HG03280 (cell line): ENCODE measurements around the gene NPY4R2.
"Not testable (repeated sequence)": the region's sequence is repeated elsewhere in the genome, so short reads cannot be mapped to it uniquely, and the experiment has no call there.

Experiments
- ATAC-seq: cut with Tn5 transposase; IDR thresholded peaks from one replicate; pipeline ENCODE4 v1.9.1; 2021; ENCODE audit warnings: mild to moderate bottlenecking, moderate library complexity; ENCODE audit not compliant: unreplicated experiment

Gene NPY4R2

GRCh38 chr10:47928225-47928624 is 9.8 kb downstream of the NPY4R2 start:
- not testable (repeated sequence) for ATAC-seq

- not testable (repeated sequence) for ATAC-seq
Observed at GRCh38 chr10:47932824-47933223, 14.4 kb downstream of the NPY4R2 start.

DNA sequence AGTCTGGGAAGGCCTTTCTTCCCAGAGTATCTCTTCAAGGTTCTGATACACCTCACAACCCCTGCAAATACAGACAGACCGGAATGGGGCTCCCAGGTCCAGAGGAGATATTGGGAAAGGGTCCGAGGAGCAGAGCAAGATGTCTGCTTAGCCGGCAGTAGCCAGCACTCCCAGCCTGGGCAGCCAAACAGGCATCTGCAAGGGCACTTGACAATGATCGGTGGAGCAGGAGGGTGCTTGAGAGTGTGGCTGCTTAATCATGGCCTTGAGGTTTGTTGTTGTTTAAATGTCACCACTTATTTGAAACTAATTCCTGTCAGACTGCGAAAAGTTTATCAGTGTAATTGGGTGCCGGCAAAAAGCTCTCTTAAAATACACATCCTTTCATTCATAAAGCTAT is 15.0 kb downstream of the NPY4R2 start:
- not testable (repeated sequence) for ATAC-seq

- ATAC-seq: not testable (repeated sequence)
Observed at GRCh38 chr10:47936772-47937228, 18.3 kb downstream of the NPY4R2 start.

DNA sequence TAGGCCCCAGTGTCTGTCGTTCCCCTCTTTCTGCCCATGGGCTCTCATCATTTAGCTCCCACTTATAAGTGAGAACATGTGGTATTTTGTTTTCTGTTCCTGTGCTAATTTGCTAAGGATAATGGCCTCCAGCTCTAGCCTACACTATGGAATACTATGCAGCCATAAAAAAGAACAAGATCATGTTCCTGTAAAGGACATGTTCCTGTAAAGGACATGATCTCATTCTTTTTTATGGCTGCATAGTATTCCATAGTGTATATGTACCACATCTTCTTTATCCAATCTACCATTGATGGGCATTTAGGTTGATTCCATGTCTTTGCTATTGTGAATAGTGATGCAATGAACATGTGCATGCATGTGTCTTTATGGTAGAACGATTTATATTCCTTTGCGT is 19.2 kb downstream of the NPY4R2 start:
- ATAC-seq: not testable (repeated sequence)

DNA sequence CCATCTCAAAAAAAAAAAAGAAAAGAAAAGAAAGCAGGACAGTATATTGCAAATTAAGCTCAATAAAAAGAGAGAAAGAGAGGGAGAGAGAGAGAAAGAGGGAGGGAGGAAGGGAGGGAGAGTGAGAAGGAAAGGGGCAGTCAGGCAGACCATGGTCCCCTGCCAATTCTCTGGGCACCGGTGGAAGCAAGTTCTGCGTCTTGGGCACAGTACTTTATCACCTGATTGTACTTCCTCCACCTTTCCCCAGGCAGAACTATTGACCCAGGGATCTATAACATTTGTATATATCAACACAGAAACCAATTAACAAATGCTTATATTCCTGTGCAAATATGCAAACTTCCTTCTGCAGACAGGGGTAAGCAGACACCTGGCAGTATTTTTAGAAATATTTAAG is 22.4 kb downstream of the NPY4R2 start:
- ATAC-seq: not testable (repeated sequence)

- ATAC-seq: not testable (repeated sequence)
Observed at GRCh38 chr10:47941379-47941778, 22.9 kb downstream of the NPY4R2 start.

GRCh38 chr10:47942351-47943019 is 24.0 kb downstream of the NPY4R2 start:
- not testable (repeated sequence) for ATAC-seq

- ATAC-seq: not testable (repeated sequence)
Observed at GRCh38 chr10:47943328-47943727, 24.9 kb downstream of the NPY4R2 start.

GRCh38 chr10:47947424-47947823 is 29.0 kb downstream of the NPY4R2 start:
- not testable (repeated sequence) for ATAC-seq

DNA sequence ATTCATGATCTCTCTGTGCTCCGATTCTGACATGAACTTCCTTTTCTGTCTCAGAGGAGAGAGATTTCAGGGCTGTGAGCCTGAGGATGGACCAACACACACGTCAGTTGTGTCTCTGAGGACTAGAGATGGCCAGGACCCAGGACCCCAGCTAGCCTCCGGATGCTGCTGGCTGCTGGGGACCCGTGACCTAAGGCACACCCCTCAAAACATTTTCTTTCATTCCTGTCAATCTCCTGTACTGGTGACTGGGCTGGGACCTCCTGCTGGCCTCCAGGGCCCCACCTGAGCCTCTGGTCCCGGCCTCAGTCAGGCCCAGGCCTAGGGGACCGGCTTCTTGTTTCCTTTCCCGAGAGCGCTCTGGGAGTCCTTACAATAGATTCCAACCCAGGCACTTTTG is 38.7 kb downstream of the NPY4R2 start:
- not testable (repeated sequence) for ATAC-seq

DNA sequence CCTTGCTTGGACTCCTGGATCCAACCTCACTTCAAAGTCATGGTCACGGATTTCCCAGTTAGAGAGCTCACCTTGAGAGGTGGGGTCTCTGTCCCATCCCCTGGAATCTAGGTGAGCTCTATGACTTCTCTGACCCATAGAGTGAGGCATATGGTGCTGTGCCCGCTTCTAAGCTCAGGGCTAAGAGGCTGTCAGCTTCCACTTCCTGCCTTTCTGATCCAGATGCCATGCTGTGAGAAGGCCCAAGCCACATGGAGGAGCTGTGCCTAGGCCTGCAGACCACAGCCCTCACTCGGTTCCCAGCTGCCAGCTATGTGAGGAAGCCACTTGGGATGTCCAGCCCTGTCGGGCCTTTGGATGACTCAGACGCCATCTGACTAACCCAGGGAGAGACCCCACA is 41.2 kb downstream of the NPY4R2 start:
- ATAC-seq: not testable (repeated sequence)

DNA sequence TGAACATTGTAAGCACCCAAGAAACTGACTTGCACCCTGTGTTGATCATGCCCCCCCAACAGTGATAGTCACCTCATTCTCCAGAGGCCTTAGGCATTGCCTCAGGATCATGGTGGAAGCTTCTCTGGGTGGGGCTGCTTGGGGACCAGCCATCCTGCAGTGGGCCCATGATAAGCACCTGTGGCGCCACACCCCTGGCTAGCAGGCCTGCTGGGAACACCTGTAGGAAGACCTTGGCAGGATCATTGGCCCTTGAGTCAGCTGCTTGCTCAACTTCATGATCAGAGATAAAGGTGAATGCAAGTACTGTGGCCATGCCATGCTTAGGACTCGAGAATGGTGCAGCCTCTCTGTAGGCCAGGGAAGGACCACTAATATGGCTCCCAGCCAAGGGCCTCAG is 42.2 kb downstream of the NPY4R2 start:
- not testable (repeated sequence) for ATAC-seq

GRCh38 chr10:47962785-47963184 is 44.3 kb downstream of the NPY4R2 start:
- ATAC-seq: not testable (repeated sequence)

- not testable (repeated sequence) for ATAC-seq
Observed at GRCh38 chr10:47964280-47965063, 46.0 kb downstream of the NPY4R2 start.

- peak; percentile 83 for ATAC-seq
Observed at GRCh38 chr10:47968988-47969387, 50.5 kb downstream of the NPY4R2 start.

GRCh38 chr10:47970047-47970446 is 51.6 kb downstream of the NPY4R2 start:
- ATAC-seq: not testable (repeated sequence)

DNA sequence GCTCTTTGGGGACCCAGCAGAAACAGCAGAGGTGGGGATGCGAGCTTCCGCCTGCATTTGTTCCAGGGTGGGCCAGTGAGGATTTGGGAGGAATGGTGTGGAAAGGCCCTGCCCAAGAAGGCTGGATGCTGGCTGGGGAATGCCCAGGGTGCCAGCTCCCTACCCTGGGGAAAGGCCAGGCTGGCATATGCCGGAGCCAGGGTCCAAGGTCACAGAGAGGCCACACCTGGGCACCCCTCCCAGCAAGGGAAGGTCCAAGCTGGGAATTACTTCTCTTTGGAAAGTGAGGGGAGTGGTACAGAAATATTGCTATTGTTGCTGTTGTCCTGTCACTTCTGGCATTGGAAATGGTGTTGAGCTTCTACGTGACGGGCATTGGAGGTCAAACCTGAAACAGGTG is 53.1 kb downstream of the NPY4R2 start:
- not testable (repeated sequence) for ATAC-seq

DNA sequence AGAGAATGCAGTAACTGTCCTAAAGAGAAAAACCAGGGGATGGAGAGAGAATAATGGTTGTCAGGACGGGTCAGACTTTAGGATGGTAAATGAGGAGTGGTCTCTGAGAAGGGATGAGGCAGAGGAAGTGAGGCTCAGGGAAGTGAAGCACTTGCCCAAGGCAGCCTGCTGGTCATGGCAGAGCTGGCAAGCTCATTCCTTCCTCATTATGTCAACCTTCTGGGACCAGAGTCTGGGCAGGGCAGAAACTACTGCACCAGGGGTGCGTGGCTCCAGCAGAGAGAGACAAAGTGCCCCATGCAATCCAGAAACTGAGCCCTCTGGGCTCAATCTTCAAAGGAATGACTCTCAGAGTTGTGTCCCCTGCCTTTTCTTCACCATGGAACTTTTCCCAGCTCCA is 53.6 kb downstream of the NPY4R2 start:
- ATAC-seq: not testable (repeated sequence)
